HepG2 (cell line): ENCODE measurements around the gene PSMG3. TPM values are rescaled to one million over a fixed set of nuclear protein-coding genes. Genes with fewer than 3 reads are reported as not detected.

Experiments used
- ATF7 ChIP-seq, 2 experiments: fragments of 450-650 bp in 1 of 2; sonication (generic) in 1 of 2; formaldehyde crosslinking in 1 of 2; IDR thresholded peaks; 2 replicates each; pipeline versions ENCODE4 v1.4.0 to v1.6.1; 2016 to 2020; ENCODE audit warnings: antibody characterized with exemption in 1 of 2, mild to moderate bottlenecking in 1 of 2, missing genetic modification reagents in 1 of 2
- CCAR2 ChIP-seq: fragments of 200-400 bp; formaldehyde crosslinking; optimal IDR thresholded peaks from 2 replicates; pipeline ENCODE3; 2018; ENCODE audit warnings: low read depth, mild to moderate bottlenecking, low read length, moderate library complexity
- KDM1A ChIP-seq: IDR thresholded peaks from 2 replicates; pipeline ENCODE4 v1.6.1; 2016; ENCODE audit warnings: missing compliant biosample characterization
- SMAD3 ChIP-seq: sonication (generic); formaldehyde crosslinking; IDR thresholded peaks from 2 replicates; pipeline ENCODE4 v1.4.0; 2020; ENCODE audit warnings: missing genetic modification reagents
- ZNF234 ChIP-seq: sonication (generic); formaldehyde crosslinking; conservative IDR thresholded peaks from 2 replicates; pipeline ENCODE4 v1.5.1; 2020; ENCODE audit warnings: mild to moderate bottlenecking, missing genetic modification reagents
- ZNF251 ChIP-seq: sonication (generic); formaldehyde crosslinking; IDR thresholded peaks from 2 replicates; pipeline ENCODE4 v1.9.0; 2021; ENCODE audit warnings: mild to moderate bottlenecking, missing genetic modification reagents
- polyA plus RNA-seq, 8 experiments: library from polyadenylated mRNA; depleted of rRNA in 3 of 8; stranded (reverse) in 7 of 8; unstranded in 1 of 8; fragments of >200 nt; fragmentation: Illumina TruSeq in 4 of 8; extraction: Trizol in 4 of 8; gene quantifications; 2 replicates each; pipeline versions ENCODE4 v1.2.1 to v1.2.3, GENCODE V29; 2011 to 2016; ENCODE audit warnings: low read depth in 4 of 8, missing spikeins in 1 of 8, mixed read lengths in 1 of 8; ENCODE audit not compliant: insufficient read depth in 1 of 8
- total RNA-seq, 5 experiments: library from RNA; depleted of rRNA; stranded (reverse); fragments of >200 nt; fragmentation: Illumina TruSeq; extraction: Trizol; gene quantifications; 2 replicates each; pipeline ENCODE4 v1.2.3, GENCODE V29; 2016; ENCODE audit warnings: low read depth in 1 of 5
- TF ChIP-seq, protein P1 (sequence below): sonication (generic); formaldehyde crosslinking; IDR thresholded peaks from 2 replicates; pipeline ENCODE4 v1.5.0; 2020; ENCODE audit warnings: missing genetic modification reagents
- TF ChIP-seq, protein P2 (sequence below), 2 experiments: IDR thresholded peaks; 2 replicates each; pipeline ENCODE4 v1.6.1; 2011 to 2012; ENCODE audit warnings: low read length in 2 of 2, borderline replicate concordance in 1 of 2, low read depth in 1 of 2, mild to moderate bottlenecking in 1 of 2, moderate library complexity in 1 of 2
- TF ChIP-seq, protein P3 (sequence below): sonication (generic); formaldehyde crosslinking; IDR thresholded peaks from 2 replicates; pipeline ENCODE4 v1.9.0; 2021; ENCODE audit warnings: mild to moderate bottlenecking, missing genetic modification reagents
- TF ChIP-seq, protein P4 (sequence below): sonication (generic); formaldehyde crosslinking; IDR thresholded peaks from 2 replicates; pipeline ENCODE4 v1.8.1; 2023; ENCODE audit warnings: mild to moderate bottlenecking, missing genetic modification reagents
- TF ChIP-seq, protein P5 (sequence below): sonication (generic); formaldehyde crosslinking; IDR thresholded peaks from 2 replicates; pipeline ENCODE4 v1.9.0; 2021; ENCODE audit warnings: missing genetic modification reagents, borderline replicate concordance

The PSMG3 gene
- total and polyA plus RNA-seq, 2 of the 13 experiments (the other 11 are each of a cell fraction or from before 2014, with no cell fraction given): 29.6 to 48.4 TPM

DNA sequence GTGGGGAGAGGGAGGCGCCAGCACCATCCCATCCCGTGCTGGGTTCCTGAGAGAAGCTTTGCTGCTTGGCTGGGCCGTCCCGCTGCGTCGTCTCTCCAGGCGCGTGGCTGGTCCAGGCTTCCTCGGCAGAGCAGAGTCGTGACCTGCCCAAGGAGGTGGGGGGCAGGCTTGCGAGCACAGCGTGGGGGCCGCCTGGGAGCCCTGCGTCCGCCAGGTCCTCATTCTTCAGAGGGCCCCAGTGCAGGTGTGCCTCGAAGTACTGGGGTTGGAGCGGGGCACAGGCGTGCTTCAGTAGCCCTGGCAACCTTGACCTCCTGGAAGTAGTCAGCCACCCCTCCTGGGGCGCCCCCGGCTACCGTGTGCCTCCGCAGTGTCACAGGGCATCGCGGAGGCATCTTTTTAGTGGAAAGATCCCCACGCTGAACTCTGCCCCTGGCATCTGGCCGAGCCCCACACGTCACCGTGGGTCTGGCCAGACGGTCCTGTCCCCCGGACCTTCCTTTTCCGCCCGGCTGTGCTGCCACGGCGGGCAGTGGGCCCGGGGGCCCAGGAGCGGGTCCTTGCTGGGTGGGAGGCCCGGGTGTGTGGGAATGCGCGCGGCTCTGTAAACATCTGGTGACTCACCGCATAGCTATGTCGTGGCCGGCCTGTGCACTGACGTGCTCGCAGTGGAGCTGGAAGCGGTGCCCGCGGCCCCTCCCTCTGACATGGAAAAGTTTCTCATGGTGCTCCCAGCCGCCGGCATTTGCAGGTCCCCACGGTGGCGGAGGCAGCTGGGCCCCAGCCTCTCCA lies 32.9 kb downstream of the PSMG3 start (continued):
- TF ChIP-seq KDM1A (CRISPR knock-in tag) (peak; percentile 13; the same call in 1 of the 2 replicates), ATF7 (IDR thresholded peaks at IDR 0.05) (peak; percentile 53), ATF7 (CRISPR knock-in tag; IDR thresholded peaks at IDR 0.05) (peak; percentile 94), CCAR2 (no peak), SMAD3 (CRISPR knock-in tag) (peak; percentile 64; the same call in 1 of the 2 replicates), ZNF234 (CRISPR knock-in tag) (no peak), ZNF251 (CRISPR knock-in tag) (no peak)
- TF ChIP-seq, protein P1, sequence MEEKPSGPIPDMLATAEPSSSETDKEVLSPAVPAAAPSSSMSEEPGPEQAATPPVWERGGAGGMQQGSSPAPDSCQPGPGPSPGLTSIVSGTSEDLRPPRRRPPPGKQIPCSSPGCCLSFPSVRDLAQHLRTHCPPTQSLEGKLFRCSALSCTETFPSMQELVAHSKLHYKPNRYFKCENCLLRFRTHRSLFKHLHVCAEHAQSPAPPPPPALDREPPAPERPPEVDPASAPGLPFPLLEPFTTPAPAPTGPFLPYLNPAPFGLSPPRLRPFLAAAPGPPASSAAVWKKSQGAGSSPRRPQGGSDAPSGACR (CRISPR knock-in tag): peak; percentile 82; the same call in 1 of the 2 replicates
- TF ChIP-seq, protein P2, sequence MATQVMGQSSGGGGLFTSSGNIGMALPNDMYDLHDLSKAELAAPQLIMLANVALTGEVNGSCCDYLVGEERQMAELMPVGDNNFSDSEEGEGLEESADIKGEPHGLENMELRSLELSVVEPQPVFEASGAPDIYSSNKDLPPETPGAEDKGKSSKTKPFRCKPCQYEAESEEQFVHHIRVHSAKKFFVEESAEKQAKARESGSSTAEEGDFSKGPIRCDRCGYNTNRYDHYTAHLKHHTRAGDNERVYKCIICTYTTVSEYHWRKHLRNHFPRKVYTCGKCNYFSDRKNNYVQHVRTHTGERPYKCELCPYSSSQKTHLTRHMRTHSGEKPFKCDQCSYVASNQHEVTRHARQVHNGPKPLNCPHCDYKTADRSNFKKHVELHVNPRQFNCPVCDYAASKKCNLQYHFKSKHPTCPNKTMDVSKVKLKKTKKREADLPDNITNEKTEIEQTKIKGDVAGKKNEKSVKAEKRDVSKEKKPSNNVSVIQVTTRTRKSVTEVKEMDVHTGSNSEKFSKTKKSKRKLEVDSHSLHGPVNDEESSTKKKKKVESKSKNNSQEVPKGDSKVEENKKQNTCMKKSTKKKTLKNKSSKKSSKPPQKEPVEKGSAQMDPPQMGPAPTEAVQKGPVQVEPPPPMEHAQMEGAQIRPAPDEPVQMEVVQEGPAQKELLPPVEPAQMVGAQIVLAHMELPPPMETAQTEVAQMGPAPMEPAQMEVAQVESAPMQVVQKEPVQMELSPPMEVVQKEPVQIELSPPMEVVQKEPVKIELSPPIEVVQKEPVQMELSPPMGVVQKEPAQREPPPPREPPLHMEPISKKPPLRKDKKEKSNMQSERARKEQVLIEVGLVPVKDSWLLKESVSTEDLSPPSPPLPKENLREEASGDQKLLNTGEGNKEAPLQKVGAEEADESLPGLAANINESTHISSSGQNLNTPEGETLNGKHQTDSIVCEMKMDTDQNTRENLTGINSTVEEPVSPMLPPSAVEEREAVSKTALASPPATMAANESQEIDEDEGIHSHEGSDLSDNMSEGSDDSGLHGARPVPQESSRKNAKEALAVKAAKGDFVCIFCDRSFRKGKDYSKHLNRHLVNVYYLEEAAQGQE (IDR thresholded peaks at IDR 0.05; ENCODE audit: borderline replicate concordance in 1 of 2, low read depth in 1 of 2, low read length in 2 of 2): peak in 1 of 2 experiments; percentile 54; a peak in 1 of 4 replicates
- TF ChIP-seq, protein P3, sequence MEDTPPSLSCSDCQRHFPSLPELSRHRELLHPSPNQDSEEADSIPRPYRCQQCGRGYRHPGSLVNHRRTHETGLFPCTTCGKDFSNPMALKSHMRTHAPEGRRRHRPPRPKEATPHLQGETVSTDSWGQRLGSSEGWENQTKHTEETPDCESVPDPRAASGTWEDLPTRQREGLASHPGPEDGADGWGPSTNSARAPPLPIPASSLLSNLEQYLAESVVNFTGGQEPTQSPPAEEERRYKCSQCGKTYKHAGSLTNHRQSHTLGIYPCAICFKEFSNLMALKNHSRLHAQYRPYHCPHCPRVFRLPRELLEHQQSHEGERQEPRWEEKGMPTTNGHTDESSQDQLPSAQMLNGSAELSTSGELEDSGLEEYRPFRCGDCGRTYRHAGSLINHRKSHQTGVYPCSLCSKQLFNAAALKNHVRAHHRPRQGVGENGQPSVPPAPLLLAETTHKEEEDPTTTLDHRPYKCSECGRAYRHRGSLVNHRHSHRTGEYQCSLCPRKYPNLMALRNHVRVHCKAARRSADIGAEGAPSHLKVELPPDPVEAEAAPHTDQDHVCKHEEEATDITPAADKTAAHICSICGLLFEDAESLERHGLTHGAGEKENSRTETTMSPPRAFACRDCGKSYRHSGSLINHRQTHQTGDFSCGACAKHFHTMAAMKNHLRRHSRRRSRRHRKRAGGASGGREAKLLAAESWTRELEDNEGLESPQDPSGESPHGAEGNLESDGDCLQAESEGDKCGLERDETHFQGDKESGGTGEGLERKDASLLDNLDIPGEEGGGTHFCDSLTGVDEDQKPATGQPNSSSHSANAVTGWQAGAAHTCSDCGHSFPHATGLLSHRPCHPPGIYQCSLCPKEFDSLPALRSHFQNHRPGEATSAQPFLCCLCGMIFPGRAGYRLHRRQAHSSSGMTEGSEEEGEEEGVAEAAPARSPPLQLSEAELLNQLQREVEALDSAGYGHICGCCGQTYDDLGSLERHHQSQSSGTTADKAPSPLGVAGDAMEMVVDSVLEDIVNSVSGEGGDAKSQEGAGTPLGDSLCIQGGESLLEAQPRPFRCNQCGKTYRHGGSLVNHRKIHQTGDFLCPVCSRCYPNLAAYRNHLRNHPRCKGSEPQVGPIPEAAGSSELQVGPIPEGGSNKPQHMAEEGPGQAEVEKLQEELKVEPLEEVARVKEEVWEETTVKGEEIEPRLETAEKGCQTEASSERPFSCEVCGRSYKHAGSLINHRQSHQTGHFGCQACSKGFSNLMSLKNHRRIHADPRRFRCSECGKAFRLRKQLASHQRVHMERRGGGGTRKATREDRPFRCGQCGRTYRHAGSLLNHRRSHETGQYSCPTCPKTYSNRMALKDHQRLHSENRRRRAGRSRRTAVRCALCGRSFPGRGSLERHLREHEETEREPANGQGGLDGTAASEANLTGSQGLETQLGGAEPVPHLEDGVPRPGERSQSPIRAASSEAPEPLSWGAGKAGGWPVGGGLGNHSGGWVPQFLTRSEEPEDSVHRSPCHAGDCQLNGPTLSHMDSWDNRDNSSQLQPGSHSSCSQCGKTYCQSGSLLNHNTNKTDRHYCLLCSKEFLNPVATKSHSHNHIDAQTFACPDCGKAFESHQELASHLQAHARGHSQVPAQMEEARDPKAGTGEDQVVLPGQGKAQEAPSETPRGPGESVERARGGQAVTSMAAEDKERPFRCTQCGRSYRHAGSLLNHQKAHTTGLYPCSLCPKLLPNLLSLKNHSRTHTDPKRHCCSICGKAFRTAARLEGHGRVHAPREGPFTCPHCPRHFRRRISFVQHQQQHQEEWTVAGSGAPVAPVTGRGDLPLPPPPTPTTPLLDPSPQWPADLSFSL (CRISPR knock-in tag): 0 out of 2 replicates have a peak, but pooled peaks have one; percentile 15
- TF ChIP-seq, protein P4, sequence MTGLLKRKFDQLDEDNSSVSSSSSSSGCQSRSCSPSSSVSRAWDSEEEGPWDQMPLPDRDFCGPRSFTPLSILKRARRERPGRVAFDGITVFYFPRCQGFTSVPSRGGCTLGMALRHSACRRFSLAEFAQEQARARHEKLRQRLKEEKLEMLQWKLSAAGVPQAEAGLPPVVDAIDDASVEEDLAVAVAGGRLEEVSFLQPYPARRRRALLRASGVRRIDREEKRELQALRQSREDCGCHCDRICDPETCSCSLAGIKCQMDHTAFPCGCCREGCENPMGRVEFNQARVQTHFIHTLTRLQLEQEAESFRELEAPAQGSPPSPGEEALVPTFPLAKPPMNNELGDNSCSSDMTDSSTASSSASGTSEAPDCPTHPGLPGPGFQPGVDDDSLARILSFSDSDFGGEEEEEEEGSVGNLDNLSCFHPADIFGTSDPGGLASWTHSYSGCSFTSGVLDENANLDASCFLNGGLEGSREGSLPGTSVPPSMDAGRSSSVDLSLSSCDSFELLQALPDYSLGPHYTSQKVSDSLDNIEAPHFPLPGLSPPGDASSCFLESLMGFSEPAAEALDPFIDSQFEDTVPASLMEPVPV: 0 out of 2 replicates have a peak, but pooled peaks have one; percentile 32
- TF ChIP-seq, protein P5, sequence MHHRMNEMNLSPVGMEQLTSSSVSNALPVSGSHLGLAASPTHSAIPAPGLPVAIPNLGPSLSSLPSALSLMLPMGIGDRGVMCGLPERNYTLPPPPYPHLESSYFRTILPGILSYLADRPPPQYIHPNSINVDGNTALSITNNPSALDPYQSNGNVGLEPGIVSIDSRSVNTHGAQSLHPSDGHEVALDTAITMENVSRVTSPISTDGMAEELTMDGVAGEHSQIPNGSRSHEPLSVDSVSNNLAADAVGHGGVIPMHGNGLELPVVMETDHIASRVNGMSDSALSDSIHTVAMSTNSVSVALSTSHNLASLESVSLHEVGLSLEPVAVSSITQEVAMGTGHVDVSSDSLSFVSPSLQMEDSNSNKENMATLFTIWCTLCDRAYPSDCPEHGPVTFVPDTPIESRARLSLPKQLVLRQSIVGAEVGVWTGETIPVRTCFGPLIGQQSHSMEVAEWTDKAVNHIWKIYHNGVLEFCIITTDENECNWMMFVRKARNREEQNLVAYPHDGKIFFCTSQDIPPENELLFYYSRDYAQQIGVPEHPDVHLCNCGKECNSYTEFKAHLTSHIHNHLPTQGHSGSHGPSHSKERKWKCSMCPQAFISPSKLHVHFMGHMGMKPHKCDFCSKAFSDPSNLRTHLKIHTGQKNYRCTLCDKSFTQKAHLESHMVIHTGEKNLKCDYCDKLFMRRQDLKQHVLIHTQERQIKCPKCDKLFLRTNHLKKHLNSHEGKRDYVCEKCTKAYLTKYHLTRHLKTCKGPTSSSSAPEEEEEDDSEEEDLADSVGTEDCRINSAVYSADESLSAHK (CRISPR knock-in tag): no peak
